Lower lobe of right lung (tissue), 2 donors: Measurements from ENCODE around the gene USP40. TPM values are rescaled to one million over a fixed set of nuclear protein-coding genes. Genes with fewer than 3 reads are reported as not detected.

Source experiments
- ATAC-seq, 2 donors: fragments of 200-7000 bp; cut with Tn5 transposase; one replicate each; pipeline ENCODE4 v1.9.1; 2020 to 2022; ENCODE audit warnings: mild to moderate bottlenecking in 2 of 2, moderate library complexity in 2 of 2
- DNase-seq: peaks from one replicate; pipeline ENCODE4 v3.0.0-alpha.2; 2020
- H3K27ac ChIP-seq: fragments of 200-600 bp; one replicate; pipeline ENCODE4 v1.8.0; 2022
- H3K27me3 ChIP-seq: fragments of 200-600 bp; one replicate; pipeline ENCODE4 v1.8.0; 2022; ENCODE audit warnings: low read depth
- H3K36me3 ChIP-seq: fragments of 200-600 bp; one replicate; pipeline ENCODE4 v1.8.0; 2022; ENCODE audit warnings: mild to moderate bottlenecking
- H3K4me1 ChIP-seq: fragments of 200-600 bp; one replicate; pipeline ENCODE4 v1.8.0; 2022
- H3K4me3 ChIP-seq: fragments of 200-600 bp; one replicate; pipeline ENCODE4 v1.8.0; 2022; ENCODE audit warnings: mild to moderate bottlenecking
- H3K9me3 ChIP-seq: fragments of 200-600 bp; one replicate; pipeline ENCODE4 v1.8.0; 2022
- CTCF ChIP-seq: fragments of 200-600 bp; IDR thresholded peaks from one replicate; pipeline ENCODE4 v1.8.0; 2022; ENCODE audit warnings: antibody characterized with exemption, mild to moderate bottlenecking
- intact Hi-C: fragments of 100-400 bp; cut with DNase I; formaldehyde crosslinking; loops from one replicate; pipeline ENCODE4 v1.11.0; 2022
- total RNA-seq: library from RNA; stranded (reverse); fragmentation: NEBNext Ultra II Directional; extraction: Animal tissue kit (Norgen Biotek cat#: 25700); gene quantifications from one replicate; pipeline ENCODE4 v1.2.1, GENCODE V29; 2021
- donor health status: DM: no; HTN: yes; CAD: no; lungs with severe emphysema.

USP40 gene
- total RNA-seq, 1 donor from 2014 or later: 45.4 TPM

GRCh38 chr2:233551491-233551890 is 15.1 kb downstream of the USP40 start:
- Histone ChIP-seq H3K9me3 (no peaks in the 10 kb centered on the region), H3K4me3 (no peak overlapping the region), H3K27ac (no peak overlapping the region), H3K27me3 (no peaks in the 10 kb centered on the region), H3K36me3 (peaks cover 94% of the 10 kb centered on the region), H3K4me1 (no peaks in the 10 kb centered on the region)
- intact Hi-C loops: no loop called here
- ATAC-seq: no peak
- DNase-seq: no peak
- TF ChIP-seq CTCF: no peak

DNA sequence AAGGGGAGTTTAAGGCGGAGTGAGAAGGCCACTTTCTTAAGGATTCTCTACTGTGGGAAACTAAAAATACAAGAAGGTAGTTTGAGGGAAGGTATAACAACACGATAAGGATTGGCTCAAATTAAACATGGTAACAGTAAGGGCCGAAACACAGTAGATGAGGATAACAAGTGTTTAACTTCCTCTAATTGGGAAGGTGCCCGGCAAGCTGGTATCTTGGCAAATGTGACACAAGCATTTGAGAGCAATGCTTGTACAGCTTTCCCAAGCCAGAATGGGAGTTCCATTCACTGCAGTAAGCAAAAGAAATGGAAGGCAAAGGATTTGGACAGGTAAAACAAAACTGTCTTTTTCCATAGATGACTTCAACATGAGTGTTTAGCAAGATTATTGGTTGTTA is 19.8 kb downstream of the USP40 start:
- no peaks in the 10 kb centered on the region for H3K27me3 ChIP-seq
- TF ChIP-seq CTCF: no peak
- H3K4me1 ChIP-seq: no peaks in the 10 kb centered on the region
- intact Hi-C loops: no loop called here
- no peaks in the 10 kb centered on the region for H3K9me3 ChIP-seq
- H3K36me3 ChIP-seq: peaks cover 67% of the 10 kb centered on the region
- ATAC-seq (peak; percentile 63 to 86), DNase-seq (no peak)
- no peak overlapping the region for H3K4me3 ChIP-seq
- no peak overlapping the region for H3K27ac ChIP-seq

DNA sequence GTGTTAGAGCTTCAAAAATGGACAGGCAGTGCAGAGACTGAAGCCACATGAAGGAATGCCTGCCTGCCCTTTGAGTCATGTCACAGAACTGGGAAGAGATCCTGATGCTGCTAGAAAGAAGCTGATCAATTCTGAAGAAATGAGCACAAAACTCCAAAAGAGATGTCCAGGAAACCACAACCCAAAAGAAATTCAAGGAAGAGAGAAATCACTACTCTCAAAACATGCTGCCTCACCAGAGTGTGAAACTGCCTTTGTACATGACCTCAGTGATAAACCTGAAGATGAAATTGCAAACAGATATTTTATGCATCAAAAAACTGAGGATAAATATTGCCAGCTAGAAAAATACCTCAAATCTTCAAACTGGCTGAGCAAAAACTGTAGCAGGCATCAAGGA is 20.5 kb downstream of the USP40 start:
- Histone ChIP-seq H3K4me1 (no peaks in the 10 kb centered on the region), H3K27me3 (no peaks in the 10 kb centered on the region), H3K36me3 (peaks cover 60% of the 10 kb centered on the region), H3K27ac (no peak overlapping the region), H3K4me3 (no peak overlapping the region), H3K9me3 (no peaks in the 10 kb centered on the region)
- DNase-seq (no peak), ATAC-seq (no peak)
- intact Hi-C loops: no loop called here
- TF ChIP-seq CTCF: no peak

DNA sequence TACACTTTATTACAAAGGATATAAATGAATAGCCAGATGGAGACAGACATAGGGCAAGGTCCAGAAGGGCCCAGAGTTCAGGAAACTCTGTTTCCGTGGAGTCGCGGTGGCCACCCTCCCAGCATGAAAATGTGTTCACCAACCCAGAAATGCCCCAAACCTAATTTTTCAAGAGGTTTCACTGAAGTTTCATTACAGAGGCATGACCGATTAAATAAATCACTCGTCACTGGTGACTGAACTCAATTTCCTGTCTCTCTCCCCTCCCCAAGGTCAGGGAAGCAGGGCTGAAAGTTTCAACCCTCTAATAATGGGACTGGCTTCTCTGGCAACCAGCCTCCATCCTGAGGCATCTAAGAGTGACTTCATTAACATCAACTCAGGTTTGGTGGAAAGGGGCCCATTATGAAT is 22.4 kb downstream of the USP40 start:
- Histone ChIP-seq H3K27ac (no peak overlapping the region), H3K4me1 (no peaks in the 10 kb centered on the region), H3K4me3 (no peak overlapping the region), H3K36me3 (peaks cover 53% of the 10 kb centered on the region), H3K9me3 (no peaks in the 10 kb centered on the region), H3K27me3 (no peaks in the 10 kb centered on the region)
- intact Hi-C loops: no loop called here
- no peak for DNase-seq
- no peak for ATAC-seq
- TF ChIP-seq CTCF: no peak

DNA sequence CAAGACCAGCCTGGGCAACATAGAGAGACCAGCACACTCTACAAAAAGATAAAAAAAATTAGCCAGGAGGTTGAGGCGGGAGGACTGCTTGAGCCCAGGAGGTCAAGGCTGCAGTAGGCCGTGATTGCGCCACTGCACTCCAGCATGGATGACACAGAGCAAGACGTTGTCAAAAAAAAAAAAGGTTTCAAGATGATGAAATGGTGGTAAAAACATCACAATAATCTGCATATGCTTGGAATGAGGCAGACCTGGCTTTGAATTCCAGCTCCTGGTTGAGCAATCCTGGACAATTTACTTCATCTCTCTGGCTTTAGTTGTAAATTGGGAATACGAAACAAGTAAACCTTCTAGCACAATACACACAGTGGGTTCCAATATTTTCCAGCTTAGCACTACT is 24.1 kb downstream of the USP40 start:
- no peak for TF ChIP-seq CTCF
- H3K36me3 ChIP-seq: peaks cover 37% of the 10 kb centered on the region
- ATAC-seq (no peak), DNase-seq (no peak)
- H3K4me1 ChIP-seq: no peaks in the 10 kb centered on the region
- H3K27me3 ChIP-seq: no peaks in the 10 kb centered on the region
- H3K9me3 ChIP-seq: no peaks in the 10 kb centered on the region
- no peak overlapping the region for H3K4me3 ChIP-seq
- intact Hi-C loops: no loop called here
- no peak overlapping the region for H3K27ac ChIP-seq

- Histone ChIP-seq H3K4me3 (no peak overlapping the region), H3K4me1 (no peaks in the 10 kb centered on the region), H3K27ac (no peak overlapping the region), H3K36me3 (peaks cover 22% of the 10 kb centered on the region), H3K9me3 (no peaks in the 10 kb centered on the region), H3K27me3 (no peaks in the 10 kb centered on the region)
- intact Hi-C loops: no loop called here
- ATAC-seq: no peak
- no peak for DNase-seq
- no peak for TF ChIP-seq CTCF
These were observed 27.8 kb downstream of the USP40 start for GRCh38 chr2:233538741-233539140.
